WTC11 (cell line): ENCODE results near the gene CDH9.

Source experiments
- FOXJ3 ChIP-seq: sonication (generic); formaldehyde crosslinking; IDR thresholded peaks from 2 replicates; pipeline ENCODE4 v1.9.0; 2021; ENCODE audit warnings: missing genetic modification reagents, mild to moderate bottlenecking, borderline replicate concordance
- FOXK1 ChIP-seq: sonication (generic); formaldehyde crosslinking; IDR thresholded peaks from 2 replicates; pipeline ENCODE4 v1.8.0; 2022; ENCODE audit warnings: mild to moderate bottlenecking, moderate library complexity, missing genetic modification reagents
- MYBL2 ChIP-seq: sonication (generic); formaldehyde crosslinking; IDR thresholded peaks from 2 replicates; pipeline ENCODE4 v1.8.1; 2023; ENCODE audit warnings: mild to moderate bottlenecking, moderate library complexity, missing genetic modification reagents
- SP1 ChIP-seq: sonication (generic); formaldehyde crosslinking; conservative IDR thresholded peaks from 2 replicates; pipeline ENCODE4 v1.8.1; 2022; ENCODE audit warnings: missing genetic modification reagents
- TCF7 ChIP-seq: sonication (generic); formaldehyde crosslinking; IDR thresholded peaks from 2 replicates; pipeline ENCODE4 v1.8.0; 2022; ENCODE audit warnings: mild to moderate bottlenecking, low read depth, missing genetic modification reagents, moderate library complexity
- TF ChIP-seq, protein P1 (sequence below): fragments of 200-600 bp; IDR thresholded peaks from 2 replicates; pipeline ENCODE4 v1.8.0; 2022; ENCODE audit warnings: antibody characterized with exemption
- TF ChIP-seq, protein P2 (sequence below): fragments of 250-450 bp; sonication (Bioruptor Pico); IDR thresholded peaks from 2 replicates; pipeline ENCODE4 v2.1.2; 2022; ENCODE audit warnings: mild to moderate bottlenecking, moderate library complexity
- TF ChIP-seq, protein P3 (sequence below): sonication (generic); formaldehyde crosslinking; IDR thresholded peaks from 2 replicates; pipeline ENCODE4 v1.8.0; 2023; ENCODE audit warnings: missing genetic modification reagents
- TF ChIP-seq, protein P4 (sequence below): sonication (generic); formaldehyde crosslinking; IDR thresholded peaks from 2 replicates; pipeline ENCODE4 v1.8.0; 2022; ENCODE audit warnings: mild to moderate bottlenecking, missing genetic modification reagents
- TF ChIP-seq, protein P5 (sequence below): sonication (generic); formaldehyde crosslinking; IDR thresholded peaks from 2 replicates; pipeline ENCODE4 v1.8.1; 2023; ENCODE audit warnings: mild to moderate bottlenecking, moderate library complexity, missing genetic modification reagents
- TF ChIP-seq, protein P6 (sequence below): sonication (generic); formaldehyde crosslinking; IDR thresholded peaks from 2 replicates; pipeline ENCODE4 v1.8.0; 2022; ENCODE audit warnings: mild to moderate bottlenecking, missing genetic modification reagents

DNA sequence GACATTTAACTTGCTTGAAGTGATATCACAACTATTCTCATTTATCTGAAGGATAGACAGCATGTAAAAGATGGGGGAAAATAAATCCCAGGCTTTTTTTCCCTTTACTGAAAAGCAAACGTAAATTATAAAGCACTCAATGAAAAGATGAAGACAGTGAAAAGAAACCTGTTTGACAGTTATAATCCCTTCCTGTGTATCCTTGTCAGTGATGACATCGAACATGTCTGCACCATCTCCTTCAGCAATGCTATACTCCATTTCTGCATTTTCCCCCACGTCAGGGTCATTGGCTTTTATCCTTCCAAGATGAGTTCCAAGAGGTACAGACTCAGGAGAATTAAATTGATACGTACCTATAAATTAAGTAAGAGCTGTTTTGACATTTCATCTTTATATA is 134.9 kb downstream of the CDH9 start:
- TF ChIP-seq, protein P1, sequence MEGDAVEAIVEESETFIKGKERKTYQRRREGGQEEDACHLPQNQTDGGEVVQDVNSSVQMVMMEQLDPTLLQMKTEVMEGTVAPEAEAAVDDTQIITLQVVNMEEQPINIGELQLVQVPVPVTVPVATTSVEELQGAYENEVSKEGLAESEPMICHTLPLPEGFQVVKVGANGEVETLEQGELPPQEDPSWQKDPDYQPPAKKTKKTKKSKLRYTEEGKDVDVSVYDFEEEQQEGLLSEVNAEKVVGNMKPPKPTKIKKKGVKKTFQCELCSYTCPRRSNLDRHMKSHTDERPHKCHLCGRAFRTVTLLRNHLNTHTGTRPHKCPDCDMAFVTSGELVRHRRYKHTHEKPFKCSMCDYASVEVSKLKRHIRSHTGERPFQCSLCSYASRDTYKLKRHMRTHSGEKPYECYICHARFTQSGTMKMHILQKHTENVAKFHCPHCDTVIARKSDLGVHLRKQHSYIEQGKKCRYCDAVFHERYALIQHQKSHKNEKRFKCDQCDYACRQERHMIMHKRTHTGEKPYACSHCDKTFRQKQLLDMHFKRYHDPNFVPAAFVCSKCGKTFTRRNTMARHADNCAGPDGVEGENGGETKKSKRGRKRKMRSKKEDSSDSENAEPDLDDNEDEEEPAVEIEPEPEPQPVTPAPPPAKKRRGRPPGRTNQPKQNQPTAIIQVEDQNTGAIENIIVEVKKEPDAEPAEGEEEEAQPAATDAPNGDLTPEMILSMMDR, result no peak
- TF ChIP-seq, protein P2, sequence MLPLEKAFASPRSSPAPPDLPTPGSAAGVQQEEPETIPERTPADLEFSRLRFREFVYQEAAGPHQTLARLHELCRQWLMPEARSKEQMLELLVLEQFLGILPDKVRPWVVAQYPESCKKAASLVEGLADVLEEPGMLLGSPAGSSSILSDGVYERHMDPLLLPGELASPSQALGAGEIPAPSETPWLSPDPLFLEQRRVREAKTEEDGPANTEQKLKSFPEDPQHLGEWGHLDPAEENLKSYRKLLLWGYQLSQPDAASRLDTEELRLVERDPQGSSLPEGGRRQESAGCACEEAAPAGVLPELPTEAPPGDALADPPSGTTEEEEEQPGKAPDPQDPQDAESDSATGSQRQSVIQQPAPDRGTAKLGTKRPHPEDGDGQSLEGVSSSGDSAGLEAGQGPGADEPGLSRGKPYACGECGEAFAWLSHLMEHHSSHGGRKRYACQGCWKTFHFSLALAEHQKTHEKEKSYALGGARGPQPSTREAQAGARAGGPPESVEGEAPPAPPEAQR (CRISPR knock-in tag), result no peak
- TF ChIP-seq, protein P3, sequence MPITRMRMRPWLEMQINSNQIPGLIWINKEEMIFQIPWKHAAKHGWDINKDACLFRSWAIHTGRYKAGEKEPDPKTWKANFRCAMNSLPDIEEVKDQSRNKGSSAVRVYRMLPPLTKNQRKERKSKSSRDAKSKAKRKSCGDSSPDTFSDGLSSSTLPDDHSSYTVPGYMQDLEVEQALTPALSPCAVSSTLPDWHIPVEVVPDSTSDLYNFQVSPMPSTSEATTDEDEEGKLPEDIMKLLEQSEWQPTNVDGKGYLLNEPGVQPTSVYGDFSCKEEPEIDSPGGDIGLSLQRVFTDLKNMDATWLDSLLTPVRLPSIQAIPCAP, result no peak
- TF ChIP-seq TCF7 (CRISPR knock-in tag), result no peak
- TF ChIP-seq, protein P4, sequence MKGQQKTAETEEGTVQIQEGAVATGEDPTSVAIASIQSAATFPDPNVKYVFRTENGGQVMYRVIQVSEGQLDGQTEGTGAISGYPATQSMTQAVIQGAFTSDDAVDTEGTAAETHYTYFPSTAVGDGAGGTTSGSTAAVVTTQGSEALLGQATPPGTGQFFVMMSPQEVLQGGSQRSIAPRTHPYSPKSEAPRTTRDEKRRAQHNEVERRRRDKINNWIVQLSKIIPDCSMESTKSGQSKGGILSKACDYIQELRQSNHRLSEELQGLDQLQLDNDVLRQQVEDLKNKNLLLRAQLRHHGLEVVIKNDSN (CRISPR knock-in tag), result no peak
- TF ChIP-seq FOXJ3 (CRISPR knock-in tag), result no peak
- TF ChIP-seq, protein P5, sequence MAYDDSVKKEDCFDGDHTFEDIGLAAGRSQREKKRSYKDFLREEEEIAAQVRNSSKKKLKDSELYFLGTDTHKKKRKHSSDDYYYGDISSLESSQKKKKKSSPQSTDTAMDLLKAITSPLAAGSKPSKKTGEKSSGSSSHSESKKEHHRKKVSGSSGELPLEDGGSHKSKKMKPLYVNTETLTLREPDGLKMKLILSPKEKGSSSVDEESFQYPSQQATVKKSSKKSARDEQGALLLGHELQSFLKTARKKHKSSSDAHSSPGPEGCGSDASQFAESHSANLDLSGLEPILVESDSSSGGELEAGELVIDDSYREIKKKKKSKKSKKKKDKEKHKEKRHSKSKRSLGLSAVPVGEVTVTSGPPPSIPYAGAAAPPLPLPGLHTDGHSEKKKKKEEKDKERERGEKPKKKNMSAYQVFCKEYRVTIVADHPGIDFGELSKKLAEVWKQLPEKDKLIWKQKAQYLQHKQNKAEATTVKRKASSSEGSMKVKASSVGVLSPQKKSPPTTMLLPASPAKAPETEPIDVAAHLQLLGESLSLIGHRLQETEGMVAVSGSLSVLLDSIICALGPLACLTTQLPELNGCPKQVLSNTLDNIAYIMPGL (CRISPR knock-in tag), result no peak
- TF ChIP-seq FOXK1, result no peak
- TF ChIP-seq MYBL2 (CRISPR knock-in tag), result no peak
- TF ChIP-seq SP1, result no peak
- TF ChIP-seq, protein P6, sequence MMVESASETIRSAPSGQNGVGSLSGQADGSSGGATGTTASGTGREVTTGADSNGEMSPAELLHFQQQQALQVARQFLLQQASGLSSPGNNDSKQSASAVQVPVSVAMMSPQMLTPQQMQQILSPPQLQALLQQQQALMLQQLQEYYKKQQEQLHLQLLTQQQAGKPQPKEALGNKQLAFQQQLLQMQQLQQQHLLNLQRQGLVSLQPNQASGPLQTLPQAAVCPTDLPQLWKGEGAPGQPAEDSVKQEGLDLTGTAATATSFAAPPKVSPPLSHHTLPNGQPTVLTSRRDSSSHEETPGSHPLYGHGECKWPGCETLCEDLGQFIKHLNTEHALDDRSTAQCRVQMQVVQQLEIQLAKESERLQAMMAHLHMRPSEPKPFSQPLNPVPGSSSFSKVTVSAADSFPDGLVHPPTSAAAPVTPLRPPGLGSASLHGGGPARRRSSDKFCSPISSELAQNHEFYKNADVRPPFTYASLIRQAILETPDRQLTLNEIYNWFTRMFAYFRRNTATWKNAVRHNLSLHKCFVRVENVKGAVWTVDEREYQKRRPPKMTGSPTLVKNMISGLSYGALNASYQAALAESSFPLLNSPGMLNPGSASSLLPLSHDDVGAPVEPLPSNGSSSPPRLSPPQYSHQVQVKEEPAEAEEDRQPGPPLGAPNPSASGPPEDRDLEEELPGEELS (CRISPR knock-in tag), result no peak
